Posterior cingulate gyrus (tissue), 11 donors: ENCODE results near the gene DACT2.

Experiments used
- DNase-seq, 10 donors: peaks; one replicate each; pipeline versions ENCODE4 v3.0.0 to v3.0.0-alpha.2; 2020 to 2021; ENCODE audit warnings: mixed read lengths in 3 of 10
- intact Hi-C: fragments of 100-400 bp; cut with DNase I; formaldehyde crosslinking; loops from one replicate; pipeline ENCODE4 v1.15.1; 2023

Gene DACT2, protein sequence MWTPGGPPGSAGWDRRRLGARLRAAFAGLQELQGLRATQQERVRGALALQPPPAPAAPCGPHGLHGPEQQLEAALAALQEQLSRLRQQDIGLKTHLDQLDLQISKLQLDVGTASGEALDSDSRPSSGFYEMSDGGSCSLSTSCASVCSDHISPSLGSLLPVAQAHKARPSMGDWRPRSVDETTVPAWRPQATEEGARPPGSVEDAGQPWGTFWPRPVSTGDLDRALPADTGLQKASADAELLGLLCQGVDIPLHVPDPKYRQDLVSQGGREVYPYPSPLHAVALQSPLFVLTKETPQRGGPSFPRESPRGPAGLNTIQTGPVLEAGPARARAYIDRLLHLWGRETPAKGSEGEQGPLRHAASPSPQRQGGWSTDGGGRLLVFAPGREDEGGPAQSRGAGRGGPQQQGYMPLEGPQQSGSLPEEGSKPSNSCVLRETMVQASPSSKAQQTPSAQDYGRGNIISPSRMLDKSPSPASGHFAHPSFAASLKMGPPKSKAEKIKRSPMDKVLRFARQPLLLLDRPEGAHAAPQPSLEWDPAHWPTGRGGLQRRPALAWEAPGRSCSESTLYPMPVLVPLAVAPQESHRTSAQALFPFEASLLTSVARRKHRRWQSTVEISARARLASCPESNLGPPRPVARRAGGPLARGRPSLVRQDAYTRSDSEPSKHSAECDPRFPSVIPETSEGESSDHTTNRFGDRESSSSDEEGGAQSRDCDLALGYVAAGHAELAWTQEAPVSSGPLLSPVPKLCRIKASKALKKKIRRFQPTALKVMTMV

DNA sequence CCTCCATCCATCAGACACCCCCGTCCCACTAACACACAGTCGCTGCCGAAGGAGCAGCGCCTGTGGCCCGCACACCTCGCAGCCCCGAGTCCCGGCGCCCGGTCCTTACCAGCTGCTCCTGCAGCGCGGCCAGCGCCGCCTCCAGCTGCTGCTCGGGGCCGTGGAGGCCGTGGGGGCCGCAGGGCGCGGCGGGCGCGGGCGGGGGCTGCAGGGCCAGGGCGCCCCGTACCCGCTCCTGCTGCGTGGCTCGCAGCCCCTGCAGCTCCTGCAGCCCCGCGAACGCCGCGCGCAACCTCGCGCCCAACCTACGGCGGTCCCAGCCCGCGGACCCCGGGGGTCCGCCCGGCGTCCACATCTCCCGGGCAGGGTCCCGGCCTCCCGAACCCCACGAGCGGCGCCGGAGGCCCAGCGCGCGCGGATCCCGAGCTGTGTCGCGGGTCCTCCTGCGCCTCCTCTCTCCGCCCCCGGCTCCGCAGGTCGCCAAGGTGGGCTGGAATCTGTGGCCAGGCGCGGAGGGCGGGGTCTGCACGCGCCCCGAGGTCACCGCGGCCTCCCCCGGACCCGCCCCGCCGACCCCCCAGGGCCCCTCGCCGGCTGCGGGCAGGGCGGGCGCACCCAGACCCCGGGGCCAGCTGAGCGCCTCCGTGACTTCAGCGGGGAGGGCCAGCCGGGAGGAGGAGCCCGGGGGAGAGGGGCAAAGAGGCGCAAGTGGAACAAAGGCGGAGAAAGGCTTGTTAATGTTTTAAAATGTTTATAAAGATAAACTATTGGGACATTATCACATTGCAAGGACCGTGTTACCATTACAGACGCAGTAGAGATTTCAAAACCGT lies at the start of gene DACT2:
Gene DACT2 (minus strand): TSS at position 499 of the 833 bp plus-strand sequence. CDS start 144 bp downstream, at position 355.
- DNase-seq, result no peak
- intact Hi-C loops, result no loop called here

DNA sequence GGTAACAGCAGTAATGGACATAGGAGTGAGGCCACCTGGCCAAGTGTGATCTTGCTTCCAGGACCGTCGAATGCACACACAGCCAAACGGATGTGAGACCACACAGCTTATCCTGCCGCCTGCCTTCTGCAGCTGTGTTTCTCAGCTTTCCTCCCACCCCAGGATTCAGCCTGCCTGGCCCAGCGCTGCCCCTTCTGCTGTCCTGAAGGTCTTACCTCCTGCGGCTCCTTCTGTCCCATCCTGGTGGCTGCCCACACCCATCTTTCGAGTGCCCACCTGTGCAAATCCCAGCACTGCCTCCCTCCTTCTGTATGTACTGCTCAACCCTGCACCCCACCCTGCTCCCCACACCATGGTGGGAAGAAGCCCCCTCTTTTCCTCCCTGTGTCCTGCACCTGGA lies 49.4 kb upstream of the DACT2 start:
- intact Hi-C loops, result no loop called here
- DNase-seq, result peak in 2 of 10 donors; percentile 39 to 63

DNA sequence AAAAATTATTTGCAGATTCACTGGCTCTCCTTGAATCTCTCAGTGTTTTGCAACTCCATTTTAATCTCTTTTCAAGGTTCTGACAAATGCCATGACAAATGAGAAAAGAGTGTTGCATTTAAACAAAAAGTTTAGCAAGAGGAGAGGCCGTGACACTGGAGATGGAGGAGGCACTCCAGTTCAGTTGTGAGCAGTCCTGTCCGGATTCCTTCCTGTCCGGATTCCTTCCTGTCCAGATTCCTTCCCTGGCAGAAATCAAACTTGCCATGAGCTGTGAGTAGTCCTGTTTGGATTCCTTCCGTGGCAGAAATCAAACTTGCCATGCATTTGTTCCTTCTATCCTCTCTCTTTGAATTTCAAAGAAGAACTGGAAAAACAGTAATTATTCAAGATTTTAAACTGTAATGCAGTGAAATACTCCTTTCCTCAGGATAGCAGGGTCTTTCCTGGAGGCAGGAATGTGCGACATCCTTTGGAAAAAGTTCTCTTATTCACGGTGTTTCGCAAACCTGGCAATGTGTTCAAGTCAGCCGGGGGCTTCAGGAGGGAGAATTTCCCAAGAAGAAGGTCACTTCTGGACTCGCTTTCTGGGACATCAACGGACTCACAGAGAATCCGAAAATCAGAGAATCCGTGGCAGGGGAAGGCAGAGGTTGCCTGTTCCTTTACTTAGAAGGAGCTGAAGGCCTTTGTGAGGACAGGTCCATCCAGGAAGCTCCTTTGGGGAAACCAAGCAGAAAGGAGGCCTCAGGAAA lies 48.7 kb upstream of the DACT2 start:
- peak in 1 of 10 donors; percentile 17 for DNase-seq
- intact Hi-C loops, result no loop called here

DNA sequence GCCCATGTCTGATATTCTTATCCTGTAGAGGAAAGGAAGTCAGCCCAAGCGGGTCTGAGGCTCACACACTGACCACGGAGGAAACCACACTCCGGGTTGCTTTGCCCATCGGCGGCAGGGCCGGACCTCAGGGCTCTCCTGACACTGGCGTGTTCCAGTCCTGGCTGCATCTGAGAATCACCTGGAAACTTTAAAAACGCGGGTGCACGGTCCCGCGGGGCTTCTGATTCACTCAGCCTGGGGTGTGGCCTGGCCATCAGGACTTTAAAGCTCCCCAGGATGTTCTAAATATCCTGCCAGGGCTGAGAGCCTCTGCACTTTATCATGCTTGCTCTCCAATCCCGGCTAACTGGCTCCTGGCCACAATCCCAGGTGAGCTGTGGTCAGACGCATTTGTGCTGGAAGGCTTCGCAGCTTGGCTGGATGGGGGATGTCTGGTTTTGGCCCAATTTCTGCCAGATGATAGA lies 47.7 kb upstream of the DACT2 start:
- peak in 2 of 10 donors; percentile 63 to 74 for DNase-seq
- intact Hi-C loops, result no loop called here

DNA sequence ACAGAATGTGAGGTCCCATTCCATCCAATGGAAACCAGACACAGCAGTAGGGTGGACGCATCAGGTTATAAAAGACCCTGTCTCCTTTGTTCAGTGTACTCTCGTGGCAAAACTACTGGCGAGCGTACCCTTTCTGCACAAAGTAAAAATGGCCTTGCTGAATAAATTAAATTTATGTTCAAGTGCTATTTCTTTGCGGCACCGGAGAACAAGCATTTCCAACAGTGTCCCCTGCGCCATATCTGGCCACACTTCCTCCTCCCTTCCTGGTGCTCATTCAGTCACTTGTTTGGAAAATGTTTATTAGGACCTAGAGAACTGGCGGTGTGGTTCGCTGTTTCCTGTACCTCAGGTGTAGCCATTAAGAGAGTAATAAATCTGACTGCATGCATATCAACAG lies 46.9 kb upstream of the DACT2 start:
- peak in 1 of 10 donors; percentile 3 for DNase-seq
- intact Hi-C loops, result no loop called here

DNA sequence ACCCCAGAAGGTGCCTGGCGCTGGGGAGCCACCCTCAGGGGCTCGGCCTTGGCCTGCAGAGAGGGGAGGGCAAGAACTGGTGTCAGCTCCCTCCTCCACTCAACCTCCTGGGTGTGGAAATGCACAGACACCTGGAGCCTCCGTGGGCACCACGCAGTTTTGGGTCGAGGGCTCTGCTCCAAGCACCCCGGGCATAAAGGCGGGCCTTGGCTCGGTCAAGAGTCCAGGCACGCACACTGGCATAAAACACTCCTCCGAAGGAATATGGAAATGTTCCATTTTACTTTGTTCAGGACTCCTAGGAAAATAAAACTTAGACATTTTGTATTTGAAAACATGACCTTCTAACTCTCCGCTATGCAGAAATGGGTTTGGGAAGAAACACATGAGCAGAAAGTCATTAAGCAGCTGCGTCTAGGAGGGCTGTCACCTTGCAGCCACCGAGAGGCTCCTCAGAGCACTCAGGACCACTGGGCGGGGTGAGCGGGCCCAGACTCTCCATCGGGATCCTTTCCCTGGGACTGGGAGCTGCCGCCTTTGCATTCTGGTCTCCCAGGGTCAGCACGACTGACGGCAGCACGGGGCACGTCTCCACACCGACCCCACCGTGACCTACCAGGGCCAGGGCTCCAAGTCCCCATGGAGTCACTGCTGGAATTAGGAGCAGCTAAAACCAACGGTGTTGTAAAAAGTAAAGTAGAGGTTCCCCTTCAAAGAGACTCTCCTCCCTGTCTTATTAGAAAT lies 46.0 kb upstream of the DACT2 start:
- peak in 2 of 10 donors; percentile 53 to 58 for DNase-seq
- intact Hi-C loops, result no loop called here

DNA sequence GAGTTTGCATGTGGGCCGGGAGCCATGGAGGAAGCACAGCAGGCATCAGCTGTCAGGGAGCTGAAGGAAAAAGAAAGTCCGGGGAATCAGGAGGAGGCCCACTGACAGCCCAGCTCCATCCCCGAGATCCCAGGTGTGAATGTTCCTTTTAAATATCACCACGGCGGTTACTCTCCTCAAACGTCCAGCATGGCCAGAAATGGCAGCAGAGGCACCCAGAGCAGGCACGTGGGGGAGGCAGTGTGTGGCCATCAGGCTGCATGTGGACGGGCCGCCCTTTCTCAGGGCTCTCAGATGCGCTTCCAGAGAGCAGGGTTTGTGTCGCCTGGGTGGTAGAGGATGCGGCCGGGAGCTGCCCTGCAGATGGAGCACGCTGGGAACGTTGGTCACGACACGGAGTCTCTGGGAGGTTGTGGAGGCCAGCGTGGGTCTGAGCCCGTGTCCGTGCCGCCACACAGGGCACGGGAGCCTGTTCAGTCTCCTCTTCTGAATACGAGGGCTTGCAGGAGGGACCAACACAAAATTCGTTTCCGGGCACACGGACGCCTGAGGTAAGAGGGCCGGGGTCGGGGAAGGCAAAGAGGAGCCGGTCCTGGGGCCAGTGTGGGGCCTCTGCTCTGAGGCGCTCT lies 45.3 kb upstream of the DACT2 start:
- peak in 2 of 10 donors; percentile 22 to 65 for DNase-seq
- intact Hi-C loops, result no loop called here

DNA sequence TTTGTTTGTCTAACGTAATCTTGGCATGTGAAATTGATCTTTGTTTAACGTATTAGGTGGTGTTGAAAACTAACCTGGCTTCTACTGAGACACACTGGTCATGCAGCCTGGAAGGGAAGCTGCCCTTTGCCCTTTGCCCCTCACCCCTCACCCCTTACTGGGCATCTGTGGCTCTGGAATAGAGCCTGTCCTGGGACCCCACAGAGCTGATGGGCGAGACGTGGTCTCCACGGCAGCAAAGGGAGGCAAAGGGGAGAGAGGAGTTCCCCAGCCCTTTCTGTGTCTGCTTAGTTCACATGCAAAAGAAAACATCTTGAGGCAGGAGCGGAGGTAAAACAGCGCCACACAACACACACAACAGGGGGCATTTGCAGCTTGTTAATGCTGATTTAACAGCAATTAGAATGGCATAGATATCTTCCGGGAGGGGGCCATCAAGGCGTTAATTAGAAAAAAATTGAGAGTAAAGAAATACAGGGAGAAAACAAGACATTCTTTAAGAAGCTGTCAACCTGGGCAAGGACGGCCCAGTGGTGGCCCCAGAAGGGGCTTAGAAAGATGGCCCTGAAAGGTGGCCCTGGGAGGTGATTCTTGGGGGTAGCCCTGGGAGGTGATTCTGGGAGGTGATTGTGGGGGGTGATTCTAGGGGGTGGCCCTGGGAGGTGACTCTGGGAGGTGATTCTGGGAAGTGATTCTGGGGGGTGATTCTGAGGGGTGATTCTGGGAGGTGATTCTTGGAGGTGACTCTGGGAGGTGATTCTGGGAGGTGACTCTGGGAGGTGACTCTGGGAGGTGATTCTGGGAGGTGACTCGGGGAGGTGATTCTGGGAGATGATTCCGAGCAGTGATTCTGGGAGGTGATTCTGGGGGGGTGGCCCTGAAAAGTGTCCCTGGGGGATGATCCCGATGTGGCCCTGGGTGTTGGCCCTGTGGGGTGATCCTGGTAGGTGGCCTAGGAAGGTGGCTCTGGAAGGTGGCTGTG lies 44.5 kb upstream of the DACT2 start:
- intact Hi-C loops, result no loop called here
- peak in 1 of 10 donors; percentile 44 for DNase-seq

DNA sequence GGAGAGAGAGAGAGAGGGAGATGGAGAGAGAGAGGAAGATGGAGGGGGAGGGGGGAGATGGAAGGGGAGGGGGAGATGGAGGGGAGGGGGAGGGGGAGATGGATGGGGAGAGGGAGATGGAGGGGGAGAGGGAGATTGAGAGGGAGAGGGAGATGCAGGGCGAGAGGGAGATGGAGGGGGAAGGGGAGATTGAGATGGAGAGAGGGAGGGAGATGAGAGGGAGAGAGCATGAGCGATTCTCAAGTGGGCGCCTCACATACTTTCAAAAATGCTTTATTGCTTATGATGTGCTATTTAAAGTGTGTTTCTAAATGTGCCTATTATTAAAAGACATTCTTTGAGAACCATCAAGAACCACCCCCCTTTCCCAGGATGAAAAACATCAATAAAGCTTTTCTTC lies 43.7 kb upstream of the DACT2 start:
- DNase-seq, result no peak
- intact Hi-C loops, result no loop called here

DNA sequence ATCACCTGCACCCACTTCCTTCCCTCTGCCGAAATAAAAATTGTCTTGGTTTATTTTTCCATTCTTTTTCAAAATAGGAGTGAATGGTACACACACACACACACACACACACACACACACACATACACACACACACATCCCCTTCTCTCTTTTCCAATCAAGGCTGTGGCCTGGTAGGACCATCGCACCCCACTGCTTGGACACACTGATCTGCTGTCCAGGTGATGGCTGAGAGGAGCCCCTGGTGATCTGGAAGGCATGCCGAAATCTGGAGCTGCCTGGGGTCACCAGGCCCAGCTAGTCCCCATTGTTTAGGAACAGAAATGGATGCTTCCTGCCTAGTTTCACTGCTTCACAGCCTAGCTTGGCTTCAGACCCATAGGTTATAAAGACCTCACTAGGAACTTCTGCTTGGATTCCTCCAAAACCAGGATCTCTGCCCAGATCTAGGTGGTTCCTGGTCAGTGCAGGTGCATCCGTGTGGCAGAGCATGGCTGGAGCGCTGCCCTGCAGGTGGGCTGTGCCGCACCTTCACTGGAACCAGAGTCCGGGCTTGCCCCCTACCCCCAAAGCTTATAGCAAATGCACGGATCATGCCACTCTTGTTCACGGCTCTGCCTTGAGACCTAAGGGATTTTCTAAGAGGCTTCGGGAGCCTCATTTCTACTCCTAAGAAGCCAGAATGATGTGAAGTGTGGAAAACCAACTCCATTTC lies 42.9 kb upstream of the DACT2 start:
- DNase-seq, result peak in 3 of 10 donors; percentile 1 to 32 (median 27)
- intact Hi-C loops, result no loop called here

DNA sequence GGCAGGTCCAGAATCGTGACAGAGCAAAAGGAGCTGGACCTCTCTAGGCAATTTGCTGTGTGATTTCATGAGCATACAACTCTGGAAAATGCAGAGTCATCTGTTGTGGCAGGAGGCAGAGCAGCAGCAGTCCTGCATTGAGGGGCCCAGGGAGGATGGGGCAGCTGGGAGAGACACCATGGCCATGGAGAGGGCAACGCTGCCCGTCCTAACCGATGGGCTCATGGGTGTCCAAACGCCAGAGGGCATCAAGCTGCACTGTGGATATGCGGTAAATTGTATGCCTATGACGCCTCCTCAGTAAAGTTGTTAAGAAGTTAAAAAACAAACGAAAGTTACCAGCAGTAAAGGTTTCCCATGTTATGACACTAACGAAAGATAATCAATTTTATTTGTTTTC lies 42.2 kb upstream of the DACT2 start:
- intact Hi-C loops, result no loop called here
- peak in 3 of 10 donors; percentile 2 to 55 (median 21) for DNase-seq

DNA sequence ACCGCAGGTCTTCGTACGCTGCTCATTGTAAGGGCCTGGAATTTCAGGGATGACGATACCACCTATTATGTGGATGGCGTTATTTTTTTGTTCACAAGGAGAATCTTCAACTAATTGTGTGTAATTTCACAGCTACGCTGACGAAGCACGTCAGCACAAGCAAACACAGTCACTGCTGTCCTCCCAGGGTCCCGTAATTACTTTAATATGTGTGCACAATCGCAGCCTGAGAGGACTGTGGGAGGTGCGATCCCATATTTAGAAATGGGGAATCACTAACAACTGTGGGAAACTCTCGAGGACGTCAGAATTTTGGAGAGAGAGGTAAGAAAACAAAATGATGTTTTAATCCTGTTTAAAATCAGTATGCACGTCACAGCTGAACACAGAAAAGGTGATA lies 40.2 kb upstream of the DACT2 start:
- DNase-seq, result no peak
- intact Hi-C loops, result loop anchor here (10.0 kb wide), 1 partner anchor 135 kb away; no protein-coding TSS in a partner anchor

DNA sequence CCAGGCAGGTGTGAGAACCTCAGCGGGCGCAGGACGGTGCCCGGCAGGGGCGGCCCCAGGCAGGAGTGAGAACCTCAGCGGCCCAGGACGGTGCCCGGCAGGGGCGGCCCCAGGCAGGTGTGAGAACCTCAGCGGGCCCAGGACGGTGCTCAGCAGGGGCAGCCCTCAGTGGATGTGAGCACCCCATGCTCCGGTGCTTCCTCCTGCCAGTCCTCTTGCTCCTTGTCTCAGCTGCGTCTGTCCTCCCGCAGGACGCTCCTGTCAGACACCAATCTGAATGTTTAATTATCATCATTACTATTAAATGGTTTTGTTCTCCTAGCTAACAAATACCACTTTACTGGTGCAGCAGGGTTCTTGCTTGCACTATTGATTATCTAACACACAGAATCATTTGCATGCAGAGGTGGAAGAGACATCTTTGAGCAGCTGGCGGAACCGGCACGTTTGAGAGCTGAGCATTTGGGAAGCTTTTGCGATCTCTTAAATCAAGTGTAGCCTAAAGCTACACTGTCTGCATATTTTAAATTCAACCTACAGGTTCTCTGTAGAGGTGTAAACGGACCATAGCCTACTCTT lies 39.4 kb upstream of the DACT2 start:
- intact Hi-C loops, result loop anchor here (10.0 kb wide), 1 partner anchor 134 kb away; no protein-coding TSS in a partner anchor
- peak in 1 of 10 donors; percentile 44 for DNase-seq

DNA sequence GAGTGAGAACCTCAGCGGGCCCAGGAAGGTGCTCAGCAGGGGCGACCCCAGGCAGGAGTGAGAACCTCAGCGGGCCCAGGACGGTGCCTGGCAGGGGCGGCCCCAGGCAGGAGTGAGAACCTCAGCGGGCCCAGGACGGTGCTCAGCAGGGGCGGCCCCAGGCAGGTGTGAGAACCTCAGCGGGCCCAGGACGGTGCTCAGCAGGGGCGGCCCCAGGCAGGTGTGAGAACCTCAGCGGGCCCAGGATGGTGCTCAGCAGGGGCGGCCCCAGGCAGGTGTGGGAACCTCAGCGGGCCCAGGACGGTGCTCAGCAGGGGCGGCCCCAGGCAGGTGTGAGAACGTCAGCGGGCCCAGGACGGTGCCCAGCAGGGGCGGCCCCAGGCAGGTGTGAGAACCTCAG lies 37.3 kb upstream of the DACT2 start:
- intact Hi-C loops, result loop anchor here (2.0 to 10.0 kb wide), 2 partner anchors 132 to 206 kb away; no protein-coding TSS in a partner anchor
- peak in 1 of 10 donors; percentile 39 for DNase-seq

DNA sequence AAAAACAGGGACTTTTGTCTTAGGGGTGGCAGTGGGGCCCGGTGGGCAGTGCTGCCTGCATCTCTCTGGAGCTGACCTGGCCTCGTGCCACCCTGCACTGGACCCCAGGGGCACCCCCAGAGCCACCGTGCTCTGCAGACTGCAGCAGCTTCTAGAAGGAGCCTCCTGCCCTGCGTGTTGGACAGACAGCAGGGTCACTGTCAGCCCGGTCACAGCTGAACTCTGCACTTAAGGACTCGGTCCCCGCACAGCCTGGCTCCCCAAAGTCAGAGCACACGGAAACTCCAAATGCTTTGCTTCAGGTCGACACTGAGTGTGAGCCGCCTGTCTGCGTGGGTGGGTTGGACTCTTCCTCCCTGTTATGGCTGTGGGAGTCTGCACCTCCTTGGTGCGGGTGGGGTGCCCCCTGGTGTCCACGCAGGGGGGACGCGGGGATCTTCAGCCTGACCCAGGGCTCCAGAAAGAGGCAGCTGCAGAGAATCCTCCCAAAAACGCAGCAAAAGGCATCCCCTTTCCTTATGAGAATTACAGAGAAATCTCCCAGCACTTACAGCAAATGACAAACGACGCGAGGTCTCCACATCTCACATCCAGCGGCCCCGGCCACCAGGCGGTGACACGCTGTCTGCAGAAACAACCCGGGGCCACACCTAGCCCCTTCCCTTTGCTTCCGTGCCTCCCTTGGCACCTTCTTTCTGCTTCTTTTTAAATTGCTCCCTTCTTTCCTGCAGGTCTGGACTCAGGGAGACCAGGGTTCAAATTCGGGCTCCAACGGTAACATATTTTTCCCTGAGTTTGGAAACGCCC lies 36.3 kb upstream of the DACT2 start:
- DNase-seq, result peak in 7 of 10 donors; percentile 47 to 95 (median 62)
- intact Hi-C loops, result loop anchor here (2.0 to 10.0 kb wide), 2 partner anchors 131 to 205 kb away; no protein-coding TSS in a partner anchor
